Brain microvascular endothelial cell (primary cell): ENCODE measurements around the gene RNF223.

Experiments used
- DNase-seq: peaks from one replicate; pipeline ENCODE4 v3.0.0-alpha.2; 2020
- H3K27ac ChIP-seq: fragments of 250-450 bp; sonication (Bioruptor Pico); 2 replicates; pipeline ENCODE4 v1.5.1; 2020; ENCODE audit warnings: mild to moderate bottlenecking, moderate library complexity
- H3K27me3 ChIP-seq: fragments of 250-450 bp; sonication (Bioruptor Pico); replicated peaks from 2 replicates; pipeline ENCODE4 v1.5.1; 2020; ENCODE audit warnings: mild to moderate bottlenecking
- H3K36me3 ChIP-seq: fragments of 250-450 bp; sonication (Bioruptor Pico); replicated peaks from 2 replicates; pipeline ENCODE4 v1.5.1; 2020; ENCODE audit warnings: mild to moderate bottlenecking
- H3K4me3 ChIP-seq: 2 replicates; pipeline ENCODE4 v1.5.1; 2011; ENCODE audit warnings: low read depth, mild to moderate bottlenecking, control low read depth, low read length, moderate library complexity
- in situ Hi-C: cut with HindIII; loops from 2 replicates; pipeline ENCODE4 v1.10.0; 2017; ENCODE audit warnings: low sequenced_read_pairs, low pct_ligation_motif_present
- TF ChIP-seq, protein P1 (sequence below): IDR thresholded peaks from 2 replicates; pipeline ENCODE4 v1.5.1; 2011; ENCODE audit warnings: low read depth, mild to moderate bottlenecking, moderate library complexity, low read length, control low read depth, inconsistent platforms; ENCODE audit errors: missing control alignments

RNF223 gene

GRCh38 chr1:1075148-1075935 is 1.2 kb upstream of the RNF223 start:
- DNase-seq = no peak
- Histone ChIP-seq H3K4me3 (no peak overlapping the region), H3K36me3 (no peaks in the 10 kb centered on the region), H3K27ac (no peak overlapping the region), H3K27me3 (peaks cover 9% of the 10 kb centered on the region)
- in situ Hi-C loops = no loop called here
- TF ChIP-seq, protein P1, sequence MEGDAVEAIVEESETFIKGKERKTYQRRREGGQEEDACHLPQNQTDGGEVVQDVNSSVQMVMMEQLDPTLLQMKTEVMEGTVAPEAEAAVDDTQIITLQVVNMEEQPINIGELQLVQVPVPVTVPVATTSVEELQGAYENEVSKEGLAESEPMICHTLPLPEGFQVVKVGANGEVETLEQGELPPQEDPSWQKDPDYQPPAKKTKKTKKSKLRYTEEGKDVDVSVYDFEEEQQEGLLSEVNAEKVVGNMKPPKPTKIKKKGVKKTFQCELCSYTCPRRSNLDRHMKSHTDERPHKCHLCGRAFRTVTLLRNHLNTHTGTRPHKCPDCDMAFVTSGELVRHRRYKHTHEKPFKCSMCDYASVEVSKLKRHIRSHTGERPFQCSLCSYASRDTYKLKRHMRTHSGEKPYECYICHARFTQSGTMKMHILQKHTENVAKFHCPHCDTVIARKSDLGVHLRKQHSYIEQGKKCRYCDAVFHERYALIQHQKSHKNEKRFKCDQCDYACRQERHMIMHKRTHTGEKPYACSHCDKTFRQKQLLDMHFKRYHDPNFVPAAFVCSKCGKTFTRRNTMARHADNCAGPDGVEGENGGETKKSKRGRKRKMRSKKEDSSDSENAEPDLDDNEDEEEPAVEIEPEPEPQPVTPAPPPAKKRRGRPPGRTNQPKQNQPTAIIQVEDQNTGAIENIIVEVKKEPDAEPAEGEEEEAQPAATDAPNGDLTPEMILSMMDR = no peak

- peaks cover 9% of the 10 kb centered on the region for H3K27me3 ChIP-seq
- DNase-seq = no peak
- no peak overlapping the region for H3K4me3 ChIP-seq
- TF ChIP-seq, protein P1 = no peak
- H3K27ac ChIP-seq = no peak overlapping the region
- in situ Hi-C loops = no loop called here
- H3K36me3 ChIP-seq = no peaks in the 10 kb centered on the region
Observed at GRCh38 chr1:1074631-1075147, 583 bp upstream of the RNF223 start.

- no peaks in the 10 kb centered on the region for H3K36me3 ChIP-seq
- TF ChIP-seq, protein P1 = no peak
Observed at GRCh38 chr1:1072849-1073742, 1.0 kb downstream of the RNF223 start.

DNA sequence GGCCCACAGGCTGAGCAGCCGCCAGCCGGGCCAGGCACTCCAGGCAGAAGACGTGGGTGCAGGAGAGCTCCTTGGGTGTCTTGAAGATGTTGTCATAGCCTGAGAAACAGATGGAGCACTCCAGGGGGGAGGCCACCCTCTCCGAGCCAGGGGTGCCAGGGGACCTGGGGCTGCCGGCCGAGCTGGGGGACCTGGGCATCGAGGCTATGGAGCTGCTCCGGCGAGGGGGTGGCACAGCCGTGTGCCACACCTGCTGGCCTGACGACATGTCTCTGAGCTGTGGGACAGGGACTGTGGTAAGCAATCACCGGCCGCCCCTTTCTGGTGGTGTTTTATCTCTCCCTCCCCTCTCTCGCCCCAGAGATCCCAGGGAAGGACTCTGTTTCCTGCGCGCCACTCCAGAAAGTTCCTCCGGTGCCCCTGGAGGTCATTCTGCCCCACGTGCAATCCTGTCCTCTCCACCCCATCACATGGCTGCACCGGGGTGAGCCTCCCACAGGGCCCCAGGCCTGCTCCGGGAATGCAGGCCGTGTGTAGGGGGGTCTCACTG is 1.7 kb downstream of the RNF223 start:
- in situ Hi-C loops = no loop called here
- peaks cover 9% of the 10 kb centered on the region for H3K27me3 ChIP-seq
- TF ChIP-seq, protein P1 = no peak

More at GRCh38 chr1:1072849-1073742, 1.0 kb downstream of the RNF223 start:
- Histone ChIP-seq H3K27me3 (peaks cover 9% of the 10 kb centered on the region), H3K27ac (no peak overlapping the region), H3K4me3 (no peak overlapping the region)
- in situ Hi-C loops = no loop called here
- DNase-seq = no peak

GRCh38 chr1:1071486-1072298 is 2.4 kb downstream of the RNF223 start:
- DNase-seq = no peak
- Histone ChIP-seq H3K27me3 (peaks cover 9% of the 10 kb centered on the region), H3K27ac (no peak overlapping the region), H3K36me3 (no peaks in the 10 kb centered on the region), H3K4me3 (no peak overlapping the region)
- TF ChIP-seq, protein P1 = no peak
- in situ Hi-C loops = no loop called here

More for the DNA sequence above, 1.7 kb downstream of the RNF223 start:
- no peak for DNase-seq
- no peak overlapping the region for H3K27ac ChIP-seq
- no peaks in the 10 kb centered on the region for H3K36me3 ChIP-seq
- H3K4me3 ChIP-seq = no peak overlapping the region
